Tibial nerve (tissue), 4 donors: Measurements from ENCODE around the gene LCN10. TPM values are rescaled to one million over a fixed set of nuclear protein-coding genes. Genes with fewer than 3 reads are reported as not detected.

Experiments
- DNase-seq, 2 donors: peaks; one replicate each; pipeline ENCODE4 v3.0.0-alpha.2; 2019; ENCODE audit warnings: low spot score in 2 of 2
- H3K27ac ChIP-seq, 4 donors: fragments of 200-600 bp; sonication (generic) in 3 of 4; one replicate each; pipeline ENCODE4 v1.5.1; 2017 to 2019; ENCODE audit warnings: mild to moderate bottlenecking in 1 of 4
- H3K27me3 ChIP-seq, 2 donors: fragments of 200-600 bp; sonication (generic) in 1 of 2; one replicate each; pipeline versions ENCODE4 v1.5.1 to v1.6.0; 2017 to 2019
- H3K36me3 ChIP-seq, 3 donors: fragments of 200-600 bp; sonication (generic); one replicate each; pipeline ENCODE4 v1.5.1; 2018 to 2019
- H3K4me1 ChIP-seq, 4 donors: fragments of 200-600 bp; sonication (generic) in 3 of 4; one replicate each; pipeline ENCODE4 v1.5.1; 2017 to 2019
- H3K4me3 ChIP-seq, 4 donors: fragments of 200-600 bp; sonication (generic) in 3 of 4; one replicate each; pipeline ENCODE4 v1.5.1; 2017 to 2019; ENCODE audit warnings: mild to moderate bottlenecking in 1 of 4, moderate library complexity in 1 of 4
- H3K9me3 ChIP-seq, 4 donors: fragments of 200-600 bp; sonication (generic) in 3 of 4; one replicate each; pipeline ENCODE4 v1.5.1; 2017 to 2019
- CTCF ChIP-seq, 5 experiments: fragments of 200-600 bp in 3 of 5; fragments of 450-650 bp in 2 of 5; sonication (generic) in 3 of 5; IDR thresholded peaks; one replicate each; pipeline ENCODE4 v1.5.1; 2016 to 2019; ENCODE audit warnings: antibody characterized with exemption in 5 of 5, mild to moderate bottlenecking in 3 of 5, moderate library complexity in 2 of 5
- EP300 ChIP-seq, 2 donors: sonication (generic); formaldehyde crosslinking; IDR thresholded peaks; one replicate each; pipeline ENCODE4 v1.6.1; 2017; ENCODE audit warnings: antibody characterized with exemption in 2 of 2, mild to moderate bottlenecking in 1 of 2
- POLR2A ChIP-seq, 2 donors: fragments of 450-650 bp; IDR thresholded peaks; one replicate each; pipeline ENCODE4 v1.6.1; 2017; ENCODE audit warnings: antibody characterized with exemption in 2 of 2, mild to moderate bottlenecking in 2 of 2, moderate library complexity in 2 of 2
- WGBS, 2 donors: methylation state at CpG; one replicate each; pipeline ENCODE4 v1.1.5; 2018; 5-methylcytosine and 5-hydroxymethylcytosine counted together
- total RNA-seq, 4 donors: library from RNA; depleted of rRNA; stranded (reverse); fragments of >200 nt; gene quantifications; one replicate each; pipeline ENCODE4 v1.1.0, GENCODE V29; 2016

The LCN10 gene
- total RNA-seq, 4 donors from 2014 or later, result 7.6 to 47.5 (median 17.4) TPM

- Histone ChIP-seq H3K4me1 (peaks cover 0 to 64% (median 16%) of the 10 kb centered on the region in 4 donors), H3K9me3 (no peaks in the 10 kb centered on the region), H3K27ac (peak overlapping the region in 2 of 4 donors; percentile 4 to 36), H3K36me3 (peaks cover 0 to 52% (median 16%) of the 10 kb centered on the region in 3 donors), H3K4me3 (no peak overlapping the region), H3K27me3 (peaks cover 0 to 6% of the 10 kb centered on the region in 2 donors)
- no peak for TF ChIP-seq EP300 (IDR thresholded peaks at IDR 0.05)
- no peak for TF ChIP-seq POLR2A (IDR thresholded peaks at IDR 0.05)
- TF ChIP-seq CTCF (IDR thresholded peaks at IDR 0.05), result no peak
- DNase-seq, result no peak
- WGBS, 2 donors, result 64% methylated on average over 5 to 11 of the region's 11 CpGs
Measured at GRCh38 chr9:136720898-136721338, 21.8 kb downstream of the LCN10 start.

GRCh38 chr9:136720251-136720897, 22.4 kb downstream of the LCN10 start:
- H3K4me3 ChIP-seq, result no peak overlapping the region
- peaks cover 0 to 47% (median 16%) of the 10 kb centered on the region in 3 donors for H3K36me3 ChIP-seq
- WGBS, 2 donors, result 17 to 30% methylated on average over 19 to 20 of the region's 20 CpGs
- H3K27me3 ChIP-seq, result peaks cover 0 to 11% of the 10 kb centered on the region in 2 donors
- TF ChIP-seq EP300 (IDR thresholded peaks at IDR 0.05), result no peak
- no peak for TF ChIP-seq CTCF (IDR thresholded peaks at IDR 0.05)
- TF ChIP-seq POLR2A (IDR thresholded peaks at IDR 0.05), result no peak
- peak overlapping the region in 2 of 4 donors; percentile 4 to 36 for H3K27ac ChIP-seq
- H3K9me3 ChIP-seq, result no peaks in the 10 kb centered on the region
- H3K4me1 ChIP-seq, result peaks cover 0 to 59% (median 15%) of the 10 kb centered on the region in 4 donors
- DNase-seq, result no peak

- Histone ChIP-seq H3K4me1 (peaks cover 0 to 57% (median 15%) of the 10 kb centered on the region in 4 donors), H3K27me3 (peaks cover 0 to 22% of the 10 kb centered on the region in 2 donors), H3K9me3 (no peaks in the 10 kb centered on the region), H3K27ac (no peak overlapping the region), H3K4me3 (no peak overlapping the region), H3K36me3 (peaks cover 0 to 36% (median 16%) of the 10 kb centered on the region in 3 donors)
- 38 to 65% methylated on average over 4 to 6 of the region's 24 CpGs for WGBS, 2 donors
- no peak for TF ChIP-seq EP300 (IDR thresholded peaks at IDR 0.05)
- TF ChIP-seq CTCF (IDR thresholded peaks at IDR 0.05), result no peak
- no peak for TF ChIP-seq POLR2A (IDR thresholded peaks at IDR 0.05)
- DNase-seq, result no peak
Measured at GRCh38 chr9:136719195-136719880, 23.4 kb downstream of the LCN10 start.

GRCh38 chr9:136718345-136719194, 24.2 kb downstream of the LCN10 start:
- Histone ChIP-seq H3K9me3 (no peaks in the 10 kb centered on the region), H3K4me3 (no peak overlapping the region), H3K27me3 (peaks cover 0 to 29% of the 10 kb centered on the region in 2 donors), H3K27ac (no peak overlapping the region), H3K4me1 (peaks cover 0 to 57% (median 15%) of the 10 kb centered on the region in 4 donors), H3K36me3 (peaks cover 0 to 29% (median 9%) of the 10 kb centered on the region in 3 donors)
- 70 to 74% methylated on average over 13 to 16 of the region's 20 CpGs for WGBS, 2 donors
- TF ChIP-seq POLR2A (IDR thresholded peaks at IDR 0.05) (no peak), CTCF (IDR thresholded peaks at IDR 0.05) (no peak), EP300 (IDR thresholded peaks at IDR 0.05) (no peak)
- no peak for DNase-seq
